D341Med (cell line): ENCODE measurements around the gene C3orf33.

Source experiments
- DNase-seq: peaks from one replicate; pipeline ENCODE4 v3.0.0; 2012; ENCODE audit warnings: low spot score

Gene C3orf33

DNA sequence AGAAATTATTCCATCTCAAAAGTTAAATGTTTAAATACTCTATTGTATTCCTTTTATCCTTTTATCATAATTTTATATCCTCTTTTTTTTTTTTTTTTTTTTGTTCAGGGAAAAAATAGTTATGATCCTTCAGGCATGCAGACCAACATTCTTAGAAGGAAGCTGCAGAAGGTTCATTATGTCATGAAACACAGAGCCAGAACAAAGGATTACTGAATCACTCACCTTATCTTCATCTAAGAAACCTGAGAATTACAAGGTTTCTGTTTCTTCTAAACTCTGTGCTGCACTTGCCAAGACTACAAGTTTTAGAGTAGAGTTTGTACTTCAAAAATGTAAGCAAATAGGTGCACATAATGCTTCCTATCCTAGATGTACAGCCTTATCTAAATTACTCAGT lies 64.5 kb downstream of the C3orf33 start:
- DNase-seq: no peak

DNA sequence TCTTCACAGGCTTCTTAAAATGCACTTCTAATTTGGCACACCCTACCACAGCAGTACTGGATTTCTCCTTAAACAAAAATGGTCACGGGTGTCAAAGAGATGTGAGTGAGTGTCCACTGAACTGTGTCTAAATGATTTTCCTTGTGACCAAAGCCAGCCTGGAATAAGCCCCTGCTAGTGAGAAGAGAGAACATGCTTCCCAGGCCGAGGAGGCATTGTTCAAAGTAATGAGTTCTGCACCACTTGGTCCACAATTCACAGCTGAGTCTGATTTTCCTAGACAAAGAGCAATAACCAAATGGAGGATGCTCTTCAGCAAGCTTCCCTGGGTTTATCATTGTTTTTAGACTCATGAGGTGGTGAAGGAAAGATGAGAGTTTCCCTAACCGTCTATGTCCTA lies 65.0 kb downstream of the C3orf33 start:
- no peak for DNase-seq

DNA sequence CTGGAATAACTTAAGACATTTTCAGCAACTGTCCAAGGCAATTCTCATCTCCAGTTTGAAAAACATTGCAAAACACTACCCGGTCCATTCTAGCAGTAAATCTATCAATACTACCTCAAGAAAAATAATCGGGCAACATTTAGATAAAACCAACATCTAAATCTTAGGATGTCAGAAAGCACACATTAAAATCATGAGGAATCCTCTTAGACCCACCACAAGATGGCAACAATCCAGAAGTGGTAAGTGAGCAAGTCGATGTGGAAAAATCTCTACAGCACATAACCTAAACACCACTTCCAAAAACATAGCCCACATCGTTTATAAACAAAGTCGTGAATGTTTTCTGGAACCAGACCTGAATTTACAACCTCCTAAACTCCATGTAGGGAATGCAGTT lies 66.9 kb downstream of the C3orf33 start:
- DNase-seq: no peak

DNA sequence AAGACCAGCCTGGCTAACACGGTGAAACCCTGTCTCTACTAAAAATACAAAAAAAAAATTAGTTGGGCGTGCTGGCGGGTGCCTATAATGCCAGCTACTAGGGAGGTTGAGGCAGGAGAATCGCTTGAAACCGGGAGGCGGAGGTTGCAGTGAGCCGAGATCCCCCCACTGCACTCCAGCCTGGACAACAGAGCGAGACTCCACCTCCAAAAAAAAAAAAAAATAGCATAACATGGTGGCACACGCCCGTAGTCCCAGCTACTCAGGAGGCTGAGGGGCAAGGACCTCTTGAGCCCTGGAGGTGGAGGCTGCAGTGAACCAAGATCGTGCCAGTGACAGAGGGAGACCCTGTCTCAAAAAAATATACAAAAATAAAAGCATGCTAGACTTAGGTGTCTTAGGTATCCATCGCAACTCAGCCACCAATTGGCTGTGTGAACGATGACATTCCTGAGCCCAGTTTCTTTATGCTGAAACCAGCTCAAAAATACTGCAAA lies 67.5 kb downstream of the C3orf33 start:
- DNase-seq: no peak

DNA sequence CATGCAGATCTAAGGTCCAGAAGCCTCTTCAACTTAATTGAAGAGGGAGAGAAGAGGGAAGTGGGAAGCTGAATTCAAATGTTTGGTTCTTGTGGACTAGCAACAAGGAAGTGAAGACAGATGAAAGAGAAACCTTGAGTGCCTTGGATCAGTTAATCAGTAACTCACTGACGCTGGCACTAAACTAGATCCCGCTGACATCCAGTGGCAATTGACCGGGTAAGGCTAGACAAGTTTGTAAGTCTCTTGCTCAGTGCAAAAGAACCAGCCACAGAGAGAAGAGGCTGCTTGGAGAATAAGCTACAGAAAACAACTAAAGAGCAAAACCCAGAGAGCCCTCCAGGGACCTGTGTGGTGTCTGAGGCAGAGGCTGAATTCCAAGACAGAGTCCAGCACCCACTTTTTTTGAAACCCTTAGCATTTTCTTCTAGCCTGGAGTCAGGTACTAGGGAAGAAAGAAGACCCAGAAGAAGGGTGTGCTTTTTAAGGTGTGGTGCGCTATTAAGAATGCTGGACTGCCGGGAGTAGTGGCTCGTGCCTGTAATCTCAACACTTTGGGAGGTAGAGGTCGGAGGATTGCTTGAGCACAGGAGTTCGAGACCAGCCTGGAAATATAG lies 68.1 kb downstream of the C3orf33 start:
- DNase-seq: no peak

DNA sequence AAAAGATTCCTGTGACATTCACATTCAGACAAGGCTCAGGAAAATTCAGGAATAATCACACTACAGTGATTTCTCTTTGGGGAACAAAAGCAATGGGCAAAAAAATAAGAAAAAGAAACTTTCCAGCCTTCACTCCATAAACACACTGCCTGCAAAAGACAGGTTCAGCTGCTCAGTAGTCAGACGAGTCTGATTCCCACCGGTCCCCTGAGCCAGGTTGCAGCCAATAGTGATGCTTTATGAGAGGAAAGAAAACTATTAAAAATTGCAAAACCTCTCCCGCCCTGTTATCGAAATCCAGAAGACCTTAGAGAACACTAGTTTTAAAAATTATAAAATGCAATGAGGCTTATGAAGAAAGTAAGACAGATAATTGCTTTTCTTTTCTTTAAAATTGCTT lies 69.7 kb downstream of the C3orf33 start:
- DNase-seq: no peak

DNA sequence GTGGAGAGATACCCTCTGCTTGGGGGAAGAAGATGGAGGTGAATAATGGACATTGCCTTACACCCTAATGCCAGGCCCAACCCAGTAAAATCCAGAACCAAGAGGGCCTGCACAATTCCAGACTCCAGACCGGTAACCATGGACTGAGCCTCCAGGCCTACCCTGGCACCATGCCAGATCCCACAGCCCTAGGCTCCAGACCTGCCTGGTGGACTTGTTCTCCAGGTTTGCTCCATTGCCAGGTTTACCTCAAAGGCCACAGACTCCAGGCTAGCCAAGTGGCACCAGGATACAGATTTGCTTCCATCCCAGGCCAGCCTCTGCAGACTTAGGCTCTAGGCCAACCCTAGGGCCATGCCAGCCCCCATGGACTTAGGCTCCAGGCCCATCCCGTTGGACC lies 75.2 kb downstream of the C3orf33 start:
- DNase-seq: no peak

DNA sequence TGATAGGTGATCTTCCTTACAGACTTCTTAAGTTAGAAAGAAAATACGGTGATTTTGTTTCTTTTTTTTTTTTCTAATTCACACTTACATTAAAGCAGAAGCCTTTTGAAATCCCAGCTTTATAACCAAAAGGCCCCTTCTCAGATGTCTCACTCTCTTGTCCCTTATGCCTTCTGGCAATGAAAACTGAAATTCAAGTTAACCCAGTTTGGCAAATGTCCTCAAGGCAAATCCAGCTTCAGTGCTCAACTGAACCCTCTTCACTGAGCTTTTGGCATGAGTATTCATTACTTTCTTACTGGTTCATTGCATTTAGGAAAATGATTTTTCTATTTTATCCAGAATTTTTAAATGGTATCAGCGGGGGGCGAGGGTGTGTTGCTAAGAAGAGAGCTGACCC lies 78.2 kb downstream of the C3orf33 start:
- DNase-seq: no peak

DNA sequence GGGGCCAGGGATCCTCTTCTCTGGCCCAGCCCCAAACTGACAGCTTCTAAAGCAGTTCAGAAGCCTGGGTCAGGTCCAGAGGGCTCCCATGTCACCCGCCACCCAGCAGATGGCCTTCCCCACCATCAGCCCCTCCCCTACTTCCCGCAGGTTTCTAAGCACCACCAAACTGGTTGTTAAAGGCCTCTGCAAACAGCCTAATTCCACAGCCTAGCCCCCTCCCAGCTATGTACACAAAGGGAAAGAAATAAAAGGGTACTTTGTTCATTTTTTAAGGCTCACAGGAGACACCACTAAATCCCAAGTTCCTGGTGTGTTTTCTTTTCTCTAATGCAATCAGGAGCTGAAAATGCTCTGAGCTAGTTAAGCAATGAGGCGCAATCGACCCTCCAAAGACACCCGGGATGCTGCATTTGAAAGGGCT lies 91.8 kb downstream of the C3orf33 start:
- peak; percentile 49 for DNase-seq
